GM12878 (cell line): Measurements from ENCODE around the gene NGF. TPM values are rescaled to one million over a fixed set of nuclear protein-coding genes. Genes with fewer than 3 reads are reported as not detected.

ENCODE experiments used
- BCL3 ChIP-seq: IDR thresholded peaks from 2 replicates; pipeline ENCODE4 v1.6.1; 2011; ENCODE audit warnings: borderline replicate concordance, low read depth, mild to moderate bottlenecking, moderate library complexity, low read length; ENCODE audit not compliant: insufficient read depth, poor library complexity, severe bottlenecking
- BCLAF1 ChIP-seq: fragments of 450-650 bp; IDR thresholded peaks from 2 replicates; pipeline ENCODE4 v1.6.1; 2017; ENCODE audit warnings: antibody characterized with exemption, mild to moderate bottlenecking, moderate library complexity
- CHD1 ChIP-seq: IDR thresholded peaks from 2 replicates; pipeline ENCODE4 v1.6.1; 2012; ENCODE audit warnings: low read depth, low read length, improper control_type of control experiment
- CREM ChIP-seq: IDR thresholded peaks from 2 replicates; pipeline ENCODE4 v1.6.1; 2014; ENCODE audit warnings: antibody characterized with exemption, low read depth
- IKZF2 ChIP-seq, 2 experiments: fragments of 450-650 bp; IDR thresholded peaks; 2 replicates each; pipeline ENCODE4 v1.6.1; 2017; ENCODE audit warnings: mild to moderate bottlenecking in 2 of 2, moderate library complexity in 2 of 2
- NFXL1 ChIP-seq: fragments of 450-650 bp; IDR thresholded peaks from 2 replicates; pipeline ENCODE4 v1.6.1; 2017; ENCODE audit warnings: antibody characterized with exemption, mild to moderate bottlenecking, borderline replicate concordance
- NR2C1 ChIP-seq: fragments of 450-650 bp; IDR thresholded peaks from 2 replicates; pipeline ENCODE4 v1.6.1; 2017; ENCODE audit warnings: antibody characterized with exemption, mild to moderate bottlenecking, moderate library complexity
- RAD21 ChIP-seq: IDR thresholded peaks from 2 replicates; pipeline ENCODE4 v1.6.1; 2011; ENCODE audit warnings: mild to moderate bottlenecking, low read depth, low read length, moderate library complexity; ENCODE audit not compliant: insufficient read depth
- RAD51 ChIP-seq: fragments of 450-650 bp; IDR thresholded peaks from 2 replicates; pipeline ENCODE4 v1.6.1; 2016; ENCODE audit warnings: moderate library complexity, mild to moderate bottlenecking, inconsistent platforms
- SMARCA5 ChIP-seq: fragments of 450-650 bp; IDR thresholded peaks from 2 replicates; pipeline ENCODE4 v1.6.1; 2017; ENCODE audit warnings: mild to moderate bottlenecking
- SMC3 ChIP-seq: IDR thresholded peaks from 2 replicates; pipeline ENCODE4 v1.6.1; 2011; ENCODE audit warnings: low read length, improper control_type of control experiment, borderline replicate concordance
- SPI1 ChIP-seq: IDR thresholded peaks from 2 replicates; pipeline ENCODE4 v1.6.1; 2011; ENCODE audit warnings: low read depth, mild to moderate bottlenecking, low read length, moderate library complexity, borderline replicate concordance; ENCODE audit not compliant: insufficient read depth
- STAT3 ChIP-seq: IDR thresholded peaks from 2 replicates; pipeline ENCODE4 v1.6.1; 2011; ENCODE audit warnings: low read depth, low read length, improper control_type of control experiment
- polyA plus RNA-seq, 11 experiments: library from polyadenylated mRNA; depleted of rRNA in 4 of 11; unstranded in 6 of 11; stranded (reverse) in 5 of 11; fragments of >200 nt; fragmentation: Nextera tagmentation in 4 of 11; fragmentation: Illumina TruSeq in 1 of 11; extraction: Ambion mirVana in 4 of 11; extraction: Trizol in 1 of 11; gene quantifications; 1 replicate in 1 of 11; 2 replicates in 10 of 11; pipeline versions ENCODE4 v1.2.1 to v1.2.3, GENCODE V29; 2011 to 2016; ENCODE audit warnings: inconsistent platforms in 2 of 11, missing spikeins in 2 of 11, low read depth in 1 of 11
- total RNA-seq, 4 experiments: library from RNA; depleted of rRNA in 3 of 4; stranded (reverse); fragments of >200 nt in 3 of 4; fragmentation: Illumina TruSeq in 1 of 4; extraction: Trizol in 1 of 4; gene quantifications; 2 replicates each; pipeline versions ENCODE4 v1.2.1 to v1.2.3, GENCODE V29; 2013 to 2021

The NGF gene
- total and polyA plus RNA-seq, 10 of the 15 experiments (the other 5 are each of a cell fraction or from before 2014, with no cell fraction given): not detected

- TF ChIP-seq CHD1 (no peak), BCL3 (no peak), SPI1 (no peak), SMC3 (peak; percentile 50; the same call in 1 of the 2 replicates), BCLAF1 (no peak), RAD51 (no peak), STAT3 (no peak), SMARCA5 (no peak), CREM (no peak), NR2C1 (no peak), IKZF2 (IDR thresholded peaks at IDR 0.05) (no peak), RAD21 (peak; percentile 45), NFXL1 (no peak)
These were observed 62.8 kb downstream of the NGF start (continued) for GRCh38 chr1:115275216-115275615.
